Chondrocyte (in vitro differentiated cells): ENCODE measurements around the gene ACMSD. TPM values are rescaled to one million over a fixed set of nuclear protein-coding genes. Genes with fewer than 3 reads are reported as not detected.
"Not testable (repeated sequence)": the region's sequence is repeated elsewhere in the genome, so short reads cannot be mapped to it uniquely, and the experiment has no call there.

ENCODE experiments used
- DNase-seq: peaks from one replicate; pipeline ENCODE4 v3.0.0; 2021; ENCODE audit warnings: mixed read lengths, low spot score
- H3K27ac Mint-ChIP-seq: one replicate; pipeline ENCODE4 v1.8.0; 2021; ENCODE audit warnings: mild to moderate bottlenecking, moderate library complexity, mixed read lengths; ENCODE audit not compliant: unreplicated experiment
- H3K27me3 Mint-ChIP-seq: 2 replicates; pipeline ENCODE4 v1.8.0; 2021; ENCODE audit warnings: low read depth, mixed read lengths
- H3K36me3 Mint-ChIP-seq: 2 replicates; pipeline ENCODE4 v1.8.0; 2021; ENCODE audit warnings: low read depth, mixed read lengths
- H3K4me1 Mint-ChIP-seq: 2 replicates; pipeline ENCODE4 v1.8.0; 2021; ENCODE audit warnings: low read depth, mild to moderate bottlenecking, mixed read lengths
- H3K4me3 Mint-ChIP-seq: one replicate; pipeline ENCODE4 v1.8.0; 2021; ENCODE audit warnings: mild to moderate bottlenecking, moderate library complexity, mixed read lengths; ENCODE audit not compliant: unreplicated experiment
- H3K9me3 Mint-ChIP-seq: 2 replicates; pipeline ENCODE4 v1.8.0; 2021; ENCODE audit warnings: low read depth, mixed read lengths
- total RNA-seq: library from RNA; stranded (reverse); gene quantifications from 3 replicates; pipeline ENCODE4 v1.2.1, GENCODE V29; 2021
- TF ChIP-seq, protein P1 (sequence below): fragments of 200-600 bp; sonication (generic); IDR thresholded peaks from 2 replicates; pipeline ENCODE4 v1.5.0; 2021; ENCODE audit warnings: antibody characterized with exemption, mild to moderate bottlenecking, moderate library complexity

Gene ACMSD
- total RNA-seq, 1 donor from 2014 or later, result not detected

DNA sequence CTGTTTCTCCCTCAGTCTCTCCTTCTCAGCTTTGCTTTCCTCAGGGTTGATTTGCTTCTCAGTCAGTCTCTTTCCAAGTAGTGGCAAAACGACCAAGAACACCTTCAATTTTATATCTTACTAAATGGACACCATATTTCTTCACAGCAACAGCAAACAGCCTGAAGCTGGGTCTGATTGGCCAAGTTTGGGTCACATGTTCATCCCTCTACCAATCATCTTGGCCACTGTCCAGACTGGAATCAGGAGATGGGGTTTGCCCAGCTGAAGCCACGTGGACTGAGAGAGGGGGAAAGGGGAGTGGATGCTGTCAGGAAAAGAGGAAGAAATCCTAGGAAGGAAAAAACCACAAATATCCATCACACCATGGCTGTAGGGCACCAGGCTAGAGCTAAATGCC, 42.0 kb upstream of the ACMSD start:
- Mint-ChIP-seq H3K36me3 (no peaks in the 10 kb centered on the region), H3K27me3 (peaks cover 6% of the 10 kb centered on the region), H3K4me3 (no peak overlapping the region), H3K4me1 (no peaks in the 10 kb centered on the region), H3K27ac (no peak overlapping the region), H3K9me3 (peaks cover 3% of the 10 kb centered on the region)
- TF ChIP-seq, protein P1, sequence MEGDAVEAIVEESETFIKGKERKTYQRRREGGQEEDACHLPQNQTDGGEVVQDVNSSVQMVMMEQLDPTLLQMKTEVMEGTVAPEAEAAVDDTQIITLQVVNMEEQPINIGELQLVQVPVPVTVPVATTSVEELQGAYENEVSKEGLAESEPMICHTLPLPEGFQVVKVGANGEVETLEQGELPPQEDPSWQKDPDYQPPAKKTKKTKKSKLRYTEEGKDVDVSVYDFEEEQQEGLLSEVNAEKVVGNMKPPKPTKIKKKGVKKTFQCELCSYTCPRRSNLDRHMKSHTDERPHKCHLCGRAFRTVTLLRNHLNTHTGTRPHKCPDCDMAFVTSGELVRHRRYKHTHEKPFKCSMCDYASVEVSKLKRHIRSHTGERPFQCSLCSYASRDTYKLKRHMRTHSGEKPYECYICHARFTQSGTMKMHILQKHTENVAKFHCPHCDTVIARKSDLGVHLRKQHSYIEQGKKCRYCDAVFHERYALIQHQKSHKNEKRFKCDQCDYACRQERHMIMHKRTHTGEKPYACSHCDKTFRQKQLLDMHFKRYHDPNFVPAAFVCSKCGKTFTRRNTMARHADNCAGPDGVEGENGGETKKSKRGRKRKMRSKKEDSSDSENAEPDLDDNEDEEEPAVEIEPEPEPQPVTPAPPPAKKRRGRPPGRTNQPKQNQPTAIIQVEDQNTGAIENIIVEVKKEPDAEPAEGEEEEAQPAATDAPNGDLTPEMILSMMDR, result no peak
- DNase-seq, result no peak

DNA sequence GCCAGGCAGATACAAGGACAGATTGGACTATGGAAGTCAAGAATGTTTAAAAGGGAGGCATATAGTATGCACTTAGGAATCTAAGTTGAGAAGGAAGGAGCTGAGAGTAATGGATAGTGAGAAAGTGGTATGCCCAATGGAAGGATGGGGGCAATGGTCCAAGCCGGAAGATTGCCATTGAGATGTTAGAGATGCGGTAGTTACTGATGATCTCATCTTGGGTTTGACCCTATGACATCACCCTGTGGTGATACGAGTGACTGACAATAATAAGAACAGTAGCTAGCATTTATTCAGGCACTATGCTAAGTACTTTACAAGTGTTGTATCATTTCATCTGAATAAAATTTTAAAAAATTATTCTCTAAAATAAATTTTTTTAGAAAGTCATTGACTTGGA, 38.5 kb upstream of the ACMSD start:
- Mint-ChIP-seq H3K27ac (no peak overlapping the region), H3K9me3 (peaks cover 13% of the 10 kb centered on the region), H3K36me3 (peaks cover 2% of the 10 kb centered on the region), H3K4me3 (no peak overlapping the region), H3K27me3 (no peaks in the 10 kb centered on the region), H3K4me1 (no peaks in the 10 kb centered on the region)
- no peak for DNase-seq
- TF ChIP-seq, protein P1, result no peak

- TF ChIP-seq, protein P1, result no peak
- Mint-ChIP-seq H3K27ac (no peak overlapping the region), H3K36me3 (peaks cover 2% of the 10 kb centered on the region), H3K4me3 (no peak overlapping the region), H3K27me3 (no peaks in the 10 kb centered on the region), H3K4me1 (no peaks in the 10 kb centered on the region), H3K9me3 (peaks cover 17% of the 10 kb centered on the region)
- no peak for DNase-seq
These were observed 38.1 kb upstream of the ACMSD start for GRCh38 chr2:134800341-134800740.

GRCh38 chr2:134803609-134804405, 34.6 kb upstream of the ACMSD start:
- H3K4me1 Mint-ChIP-seq, H3K4me3 Mint-ChIP-seq, H3K27ac Mint-ChIP-seq, H3K36me3 Mint-ChIP-seq, DNase-seq, H3K27me3 Mint-ChIP-seq: not testable (repeated sequence)
- H3K9me3 Mint-ChIP-seq, result peaks cover 25% of the 10 kb centered on the region

DNA sequence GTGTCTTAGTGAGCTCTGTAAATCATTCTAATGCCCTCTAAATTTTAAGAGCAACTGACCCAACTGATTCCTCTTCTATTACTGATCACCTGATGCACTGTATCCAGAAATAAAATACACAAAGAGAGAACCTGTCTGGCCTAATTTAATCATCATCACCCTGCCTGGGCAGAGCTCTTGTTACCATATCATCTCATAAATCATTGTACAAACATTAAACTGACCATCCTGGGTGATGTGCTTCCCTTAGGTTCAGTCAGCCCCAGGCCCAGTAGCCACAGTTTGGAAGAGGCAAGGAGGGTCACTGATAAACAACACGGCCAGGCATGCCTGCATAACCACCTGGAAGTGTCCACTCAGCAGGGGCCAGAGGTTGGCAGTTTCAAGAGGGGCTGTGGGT, 22.7 kb upstream of the ACMSD start:
- H3K36me3 Mint-ChIP-seq, result peaks cover 4% of the 10 kb centered on the region
- DNase-seq, result no peak
- peaks cover 3% of the 10 kb centered on the region for H3K27me3 Mint-ChIP-seq
- H3K27ac Mint-ChIP-seq, result no peak overlapping the region
- H3K4me1 Mint-ChIP-seq, result peaks cover 6% of the 10 kb centered on the region
- no peak overlapping the region for H3K4me3 Mint-ChIP-seq
- TF ChIP-seq, protein P1, result no peak
- peaks cover 6% of the 10 kb centered on the region for H3K9me3 Mint-ChIP-seq

GRCh38 chr2:134818321-134818720, 20.1 kb upstream of the ACMSD start:
- Mint-ChIP-seq H3K9me3 (no peaks in the 10 kb centered on the region), H3K36me3 (no peaks in the 10 kb centered on the region), H3K4me1 (peaks cover 6% of the 10 kb centered on the region), H3K27me3 (peaks cover 3% of the 10 kb centered on the region), H3K27ac (no peak overlapping the region), H3K4me3 (no peak overlapping the region)
- TF ChIP-seq, protein P1, result no peak
- no peak for DNase-seq
